Calu3 (cell line): ENCODE measurements around the gene DMD. TPM values are rescaled to one million over a fixed set of nuclear protein-coding genes. Genes with fewer than 3 reads are reported as not detected.

Experiments used
- BruUV-seq: library from RNA; stranded (reverse); fragments of 400-500 nt; replicated peaks from 2 replicates; lab custom pipeline; 2021; lab: Mats Ljungman, UMichigan
- CTCF ChIA-PET: fragments of 300-600 bp; sonication (Branson Sonifier 250); formaldehyde crosslinking; loops from one replicate; lab custom pipeline; 2022; ENCODE audit warnings: antibody characterized with exemption; lab: Charles Lee
- DNase-seq: peaks from one replicate; pipeline ENCODE4 v3.0.0; 2022
- H3K27ac Mint-ChIP-seq: one replicate; pipeline ENCODE4 v1.8.0; 2022; ENCODE audit warnings: mixed read lengths; ENCODE audit not compliant: unreplicated experiment
- H3K27me3 Mint-ChIP-seq: one replicate; pipeline ENCODE4 v1.8.0; 2022; ENCODE audit warnings: mixed read lengths; ENCODE audit not compliant: unreplicated experiment
- H3K36me3 Mint-ChIP-seq: one replicate; pipeline ENCODE4 v1.8.0; 2022; ENCODE audit warnings: mild to moderate bottlenecking, moderate library complexity, mixed read lengths; ENCODE audit not compliant: insufficient read depth, unreplicated experiment
- H3K4me1 Mint-ChIP-seq: one replicate; pipeline ENCODE4 v1.8.0; 2022; ENCODE audit warnings: mild to moderate bottlenecking, low read depth, mixed read lengths; ENCODE audit not compliant: unreplicated experiment
- H3K4me3 Mint-ChIP-seq: one replicate; pipeline ENCODE4 v1.8.0; 2022; ENCODE audit warnings: mild to moderate bottlenecking, low read depth, moderate library complexity, mixed read lengths; ENCODE audit not compliant: unreplicated experiment
- H3K9me3 Mint-ChIP-seq: one replicate; pipeline ENCODE4 v1.8.0; 2022; ENCODE audit warnings: low read depth, mixed read lengths; ENCODE audit not compliant: unreplicated experiment
- CTCF ChIP-seq: fragments of 200-600 bp; IDR thresholded peaks from one replicate; pipeline ENCODE4 v1.8.0; 2022; ENCODE audit warnings: antibody characterized with exemption; ENCODE audit not compliant: unreplicated experiment
- intact Hi-C: fragments of 100-400 bp; cut with micrococcal nuclease; formaldehyde crosslinking; loops from one replicate; pipeline ENCODE4 v1.10.0; 2022; ENCODE audit not compliant: unreplicated experiment
- total RNA-seq: library from RNA; stranded (reverse); gene quantifications from 2 replicates; pipeline ENCODE4 v1.2.3, GENCODE V29; 2022

Gene DMD
- total RNA-seq, 1 experiment from 2014 or later, result 11.6 TPM

GRCh38 chrX:31464306-31464915, 1746.9 kb downstream of the DMD start:
- no peak overlapping the region for H3K27ac Mint-ChIP-seq
- no peaks in the 10 kb centered on the region for H3K27me3 Mint-ChIP-seq
- intact Hi-C loops, result no loop called here
- H3K4me1 Mint-ChIP-seq, result peaks cover 9% of the 10 kb centered on the region
- no peak overlapping the region for H3K4me3 Mint-ChIP-seq
- peaks cover 3% of the 10 kb centered on the region for H3K36me3 Mint-ChIP-seq
- no TSS peak for BruUV-seq
- H3K9me3 Mint-ChIP-seq, result no peaks in the 10 kb centered on the region
- no peak for DNase-seq
- TF ChIP-seq CTCF, result no peak
- CTCF ChIA-PET, result interaction anchor here (0.6 kb wide), 1 partner anchor 18 kb away, joined by 3 read pairs; no protein-coding TSS in a partner anchor

- Mint-ChIP-seq H3K36me3 (peaks cover 3% of the 10 kb centered on the region), H3K27me3 (no peaks in the 10 kb centered on the region), H3K27ac (no peak overlapping the region), H3K9me3 (no peaks in the 10 kb centered on the region), H3K4me1 (peaks cover 9% of the 10 kb centered on the region), H3K4me3 (no peak overlapping the region)
- intact Hi-C loops, result no loop called here
- BruUV-seq, result no TSS peak
- CTCF ChIA-PET, result no interaction called here
- no peak for DNase-seq
- TF ChIP-seq CTCF, result no peak
Measured at GRCh38 chrX:31461266-31461665, 1750.1 kb downstream of the DMD start.

- CTCF ChIA-PET, result no interaction called here
- TF ChIP-seq CTCF, result no peak
- intact Hi-C loops, result no loop called here
- no TSS peak for BruUV-seq
- Mint-ChIP-seq H3K27me3 (no peaks in the 10 kb centered on the region), H3K4me1 (peaks cover 9% of the 10 kb centered on the region), H3K9me3 (no peaks in the 10 kb centered on the region), H3K4me3 (no peak overlapping the region), H3K36me3 (peaks cover 3% of the 10 kb centered on the region), H3K27ac (peak overlapping the region; percentile 73)
- DNase-seq, result no peak
Measured at GRCh38 chrX:31459361-31459760, 1752.0 kb downstream of the DMD start.

GRCh38 chrX:31449965-31450364, 1761.4 kb downstream of the DMD start:
- no peaks in the 10 kb centered on the region for H3K9me3 Mint-ChIP-seq
- H3K4me3 Mint-ChIP-seq, result no peak overlapping the region
- H3K36me3 Mint-ChIP-seq, result no peaks in the 10 kb centered on the region
- no TSS peak for BruUV-seq
- CTCF ChIA-PET, result interaction anchor here (0.6 kb wide), 1 partner anchor 1265 kb away, joined by 4 read pairs; no protein-coding TSS in a partner anchor
- no peak for DNase-seq
- H3K27me3 Mint-ChIP-seq, result no peaks in the 10 kb centered on the region
- H3K4me1 Mint-ChIP-seq, result no peaks in the 10 kb centered on the region
- no peak for TF ChIP-seq CTCF
- intact Hi-C loops, result no loop called here
- no peak overlapping the region for H3K27ac Mint-ChIP-seq
